ENCODE data around the gene EPHB2.
A peak's percentile ranks its signal among the peaks of the same experiment; 100 is the strongest.

Gene EPHB2

DNA sequence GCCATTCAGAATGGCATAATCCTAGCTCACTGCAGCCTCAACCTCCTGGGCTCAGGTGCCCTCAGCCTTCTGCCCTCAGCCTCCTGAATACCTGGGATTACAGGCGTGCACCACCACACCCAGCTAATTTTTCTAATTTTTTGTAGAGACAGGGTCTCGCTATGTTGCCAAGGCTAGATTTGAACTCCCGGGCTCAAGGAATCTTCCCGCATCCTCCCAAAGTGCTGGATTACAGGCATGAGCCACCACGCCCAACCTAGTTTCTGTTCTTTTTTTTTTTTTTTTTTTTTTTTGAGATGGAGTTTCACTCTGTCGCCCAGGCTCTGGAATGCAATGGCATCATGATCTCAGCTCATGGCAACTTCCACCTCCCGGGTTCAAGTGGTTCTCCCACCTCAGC, 153.1 kb downstream of the EPHB2 start:
- no peak for DNase-seq

DNA sequence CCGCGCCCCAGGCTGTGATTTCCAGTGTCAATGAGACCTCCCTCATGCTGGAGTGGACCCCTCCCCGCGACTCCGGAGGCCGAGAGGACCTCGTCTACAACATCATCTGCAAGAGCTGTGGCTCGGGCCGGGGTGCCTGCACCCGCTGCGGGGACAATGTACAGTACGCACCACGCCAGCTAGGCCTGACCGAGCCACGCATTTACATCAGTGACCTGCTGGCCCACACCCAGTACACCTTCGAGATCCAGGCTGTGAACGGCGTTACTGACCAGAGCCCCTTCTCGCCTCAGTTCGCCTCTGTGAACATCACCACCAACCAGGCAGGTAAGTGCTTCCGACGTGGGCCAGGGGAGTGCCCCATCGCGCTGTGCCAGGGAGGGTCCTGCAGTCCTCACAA, 154.2 kb downstream of the EPHB2 start:
- no peak for DNase-seq

DNA sequence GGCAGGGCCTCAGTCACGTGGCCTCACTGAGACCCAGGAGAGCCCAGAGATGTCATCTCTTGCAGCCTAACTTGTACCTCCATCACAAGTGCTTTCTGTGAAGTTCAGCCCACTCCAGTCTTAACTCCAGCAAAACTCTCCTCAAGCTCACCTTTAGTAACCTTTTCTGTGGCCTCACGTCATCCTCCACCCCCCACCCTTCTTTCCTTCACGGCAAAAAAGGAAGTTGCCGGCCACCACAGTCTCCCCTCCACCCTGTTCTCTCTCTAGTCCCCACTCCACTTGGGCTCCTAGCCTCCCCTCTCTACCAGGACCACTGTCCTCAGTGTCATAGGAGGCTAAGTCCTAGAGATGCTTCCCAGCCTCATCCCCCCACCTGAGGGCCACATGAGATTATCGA, 155.1 kb downstream of the EPHB2 start:
- DNase-seq: no peak

DNA sequence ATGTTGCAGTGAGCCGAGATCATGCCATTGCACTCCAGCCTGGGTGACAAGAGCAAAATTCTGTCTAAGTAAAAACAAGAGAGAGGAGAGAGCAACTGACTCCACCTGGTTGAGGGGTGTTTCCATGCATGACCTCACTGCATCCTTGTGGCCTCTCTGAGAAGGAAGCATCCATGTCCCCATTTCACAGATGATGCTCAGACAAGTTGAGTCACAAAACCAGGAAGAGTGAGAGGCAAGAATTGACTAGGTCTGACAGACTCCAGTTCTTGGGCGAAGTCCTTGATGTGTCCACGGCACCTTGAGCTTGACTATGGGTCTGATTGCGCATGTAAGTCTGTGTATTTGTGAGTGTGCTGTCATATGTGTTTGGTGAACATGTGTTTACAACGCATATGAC, 156.2 kb downstream of the EPHB2 start:
- DNase-seq: no peak

DNA sequence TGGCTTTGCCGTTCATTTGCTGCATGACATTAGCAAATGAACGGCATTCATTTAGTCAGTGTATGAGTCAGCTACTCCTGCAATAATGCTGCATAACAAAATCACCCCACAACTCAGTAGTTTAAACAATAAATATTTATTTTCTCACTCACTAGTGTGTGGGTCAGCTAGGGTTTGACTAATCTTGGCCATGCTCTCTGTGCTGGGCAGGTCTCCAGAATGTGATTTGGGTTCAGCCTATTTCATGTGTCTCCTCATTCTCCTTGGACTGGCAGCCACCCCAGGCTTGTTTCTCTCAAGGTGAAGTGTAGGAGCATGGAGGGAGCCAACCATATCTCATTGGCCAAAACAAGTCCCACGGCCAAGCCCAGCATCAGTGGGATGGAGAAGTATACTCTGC, 157.7 kb downstream of the EPHB2 start:
- DNase-seq: no peak

DNA sequence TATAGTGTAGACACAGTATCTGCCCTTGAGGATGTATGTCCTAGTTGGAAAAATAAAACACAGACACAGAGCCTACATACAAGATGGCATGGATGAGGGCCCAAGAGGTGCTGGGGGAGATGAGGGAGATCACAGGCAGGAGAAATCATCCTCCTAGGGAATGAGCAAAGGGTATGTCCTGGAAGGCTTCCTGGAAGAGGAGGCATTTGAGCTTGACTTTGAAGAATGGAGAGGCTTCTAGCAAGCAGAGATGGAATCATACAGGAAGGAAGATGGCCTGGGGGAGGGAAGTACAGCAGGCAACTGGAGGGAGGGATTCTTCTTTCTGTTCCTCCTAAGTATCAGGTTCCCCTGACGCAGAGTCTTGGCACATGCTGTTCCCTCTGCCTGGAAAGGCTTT, 158.7 kb downstream of the EPHB2 start:
- DNase-seq: no peak

DNA sequence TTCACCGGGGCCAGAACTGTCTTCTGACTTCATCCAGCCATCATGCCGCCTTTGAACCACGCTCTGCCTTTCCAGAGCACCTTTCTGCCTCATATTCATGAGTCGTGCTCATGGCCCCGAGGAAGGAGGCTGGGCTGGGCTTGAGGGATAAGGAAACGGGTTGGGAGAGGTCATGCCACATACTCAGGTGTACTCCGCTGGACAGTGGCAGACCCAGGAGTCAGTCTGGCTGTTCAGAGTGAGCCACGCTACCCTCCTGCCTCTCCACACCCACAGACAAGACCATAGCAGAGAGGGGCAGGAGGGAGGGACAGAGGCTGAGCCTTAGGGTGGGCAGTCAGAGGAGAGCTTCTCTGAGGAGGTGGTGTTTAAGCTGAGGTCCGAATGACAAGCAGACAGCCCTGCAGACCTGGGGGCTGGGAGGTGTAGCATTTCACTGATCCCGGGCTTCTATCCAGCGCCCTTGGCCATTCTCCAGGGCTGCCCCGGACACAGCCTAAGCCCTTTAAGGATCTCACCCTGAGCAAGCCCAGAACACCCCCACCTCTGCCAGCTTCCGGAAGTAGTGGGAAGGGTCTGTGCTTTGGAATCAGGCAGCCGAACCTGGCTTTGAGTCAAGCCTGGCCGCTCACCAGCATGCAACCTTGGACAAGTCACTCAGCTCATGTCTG, 159.7 kb downstream of the EPHB2 start:
- peak; percentile 12 for DNase-seq

DNA sequence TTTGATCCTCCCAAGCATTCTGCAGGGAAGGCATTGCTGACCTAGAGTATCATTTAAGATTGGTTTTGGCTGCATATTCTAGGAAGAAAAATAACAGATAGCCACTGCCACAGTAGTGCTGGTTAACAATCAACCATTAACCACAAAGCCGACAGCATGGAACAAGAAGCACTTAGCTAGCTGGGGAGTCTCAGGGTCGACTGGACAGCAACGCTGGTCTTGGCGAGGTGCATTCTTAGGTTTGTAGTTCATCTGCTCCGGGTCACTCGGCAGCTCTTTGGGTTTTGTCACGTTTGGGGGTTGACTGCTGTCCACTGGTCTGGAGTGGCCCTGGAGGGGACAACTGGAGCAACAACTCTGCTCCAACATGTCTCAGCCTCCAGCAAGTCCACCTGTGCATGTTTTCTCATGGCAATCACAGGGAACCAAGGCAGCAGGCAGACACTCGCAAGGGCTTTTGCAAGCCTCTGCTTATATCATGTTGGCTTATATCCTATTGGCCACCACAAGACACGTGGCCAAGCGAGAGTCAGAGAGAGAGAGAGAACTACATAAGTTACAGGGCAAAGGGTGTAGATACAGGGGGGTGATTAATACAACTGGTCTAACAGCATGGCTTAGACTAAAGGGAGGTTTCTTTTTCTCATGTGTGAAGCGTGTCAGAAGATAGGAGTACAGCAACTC, 162.5 kb downstream of the EPHB2 start:
- DNase-seq: no peak

DNA sequence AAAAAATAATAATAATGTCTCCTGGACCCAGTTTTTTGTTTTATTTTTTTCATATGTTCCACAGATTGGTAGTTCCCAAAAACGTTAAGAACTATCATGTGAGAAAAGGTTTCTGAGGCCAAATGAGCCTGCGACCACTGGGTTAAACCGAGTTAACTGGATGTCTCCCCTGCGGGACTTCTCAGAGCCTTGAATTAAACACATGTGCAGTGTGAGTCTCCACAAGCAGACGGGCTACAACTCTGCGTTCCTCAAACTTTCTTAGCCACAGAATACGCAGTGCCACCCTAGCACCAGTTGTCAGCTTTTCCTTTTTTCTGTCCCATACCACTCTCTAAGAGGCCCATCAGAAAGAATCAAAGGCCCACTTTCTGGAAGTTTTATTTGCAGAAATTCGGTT, 164.1 kb downstream of the EPHB2 start:
- DNase-seq: no peak

DNA sequence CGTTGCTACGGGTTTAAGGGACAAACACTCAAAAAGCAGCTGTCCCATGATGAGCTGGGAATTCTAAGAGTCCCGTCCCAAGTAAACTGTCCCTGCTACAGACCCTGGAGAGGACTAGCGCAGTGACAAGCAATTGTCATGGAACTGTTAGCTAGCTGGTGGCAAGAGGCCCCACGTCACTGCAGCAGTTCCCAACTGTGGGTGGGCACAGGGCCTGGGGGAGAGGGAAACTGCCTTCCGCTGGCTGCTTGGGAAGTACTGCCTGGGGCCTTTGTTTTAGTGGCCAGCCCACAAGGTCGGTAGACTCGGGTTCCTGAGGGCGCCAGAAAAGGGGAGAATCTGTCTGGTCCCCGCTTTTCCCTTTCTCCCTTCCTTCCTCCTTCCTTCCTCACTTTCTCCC, 164.6 kb downstream of the EPHB2 start:
- no peak for DNase-seq

DNA sequence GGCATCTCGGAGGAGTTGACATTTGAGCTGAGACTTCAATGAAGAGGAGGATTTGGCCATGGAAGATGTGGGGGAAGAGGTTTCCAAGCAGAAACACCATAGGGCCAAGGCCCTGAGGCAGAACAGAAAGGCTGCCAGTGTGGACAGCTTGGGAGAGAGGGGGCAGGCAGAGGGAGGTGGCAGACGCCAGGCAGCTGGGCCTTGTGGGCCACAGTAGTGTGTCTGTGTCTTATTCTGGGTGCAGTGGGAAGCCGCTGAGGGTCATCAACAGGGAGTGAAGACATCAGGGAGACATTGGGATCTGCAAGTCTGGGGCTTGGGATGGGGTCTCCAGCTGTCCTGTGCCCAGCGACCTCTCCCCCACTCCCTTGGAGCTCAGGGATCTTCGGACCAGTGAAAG, 165.2 kb downstream of the EPHB2 start:
- DNase-seq: no peak

DNA sequence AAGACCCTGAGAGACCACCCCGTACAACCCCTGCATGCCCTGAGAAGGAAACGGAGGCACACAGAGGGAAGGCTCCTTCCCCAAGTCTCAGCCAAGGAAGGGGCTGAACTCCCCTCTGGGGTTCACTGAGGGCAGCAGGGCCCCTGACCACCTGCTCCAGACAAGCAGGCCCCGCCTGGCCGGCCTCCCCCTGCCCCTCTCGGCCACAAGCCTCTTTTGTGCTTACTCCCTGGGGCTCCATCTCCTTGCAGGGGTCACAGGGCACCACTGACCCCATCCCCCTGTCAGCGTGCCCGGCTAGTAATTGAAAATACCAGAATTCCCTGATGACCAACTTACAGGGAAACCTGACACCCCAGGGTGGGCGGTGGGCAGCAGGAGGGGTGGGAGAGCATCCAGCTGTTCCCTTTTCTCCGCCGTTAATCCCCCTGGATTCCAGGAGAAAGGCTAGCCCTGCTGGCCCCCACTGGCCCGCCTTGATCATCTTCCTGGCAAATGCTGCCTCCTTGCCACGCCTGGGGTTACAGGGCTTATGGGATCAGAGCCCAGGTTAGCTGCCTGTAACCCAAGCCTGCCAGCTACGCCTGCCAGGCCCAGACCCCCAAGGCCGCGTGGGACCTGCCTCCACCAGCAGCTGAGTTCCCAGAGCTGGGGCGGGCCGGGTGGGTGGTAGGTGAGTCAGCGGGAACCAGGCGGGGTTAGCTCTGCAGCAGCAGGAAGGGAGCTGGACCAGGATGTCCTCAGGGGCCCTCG, 165.9 kb downstream of the EPHB2 start:
- DNase-seq: peak; percentile 40

DNA sequence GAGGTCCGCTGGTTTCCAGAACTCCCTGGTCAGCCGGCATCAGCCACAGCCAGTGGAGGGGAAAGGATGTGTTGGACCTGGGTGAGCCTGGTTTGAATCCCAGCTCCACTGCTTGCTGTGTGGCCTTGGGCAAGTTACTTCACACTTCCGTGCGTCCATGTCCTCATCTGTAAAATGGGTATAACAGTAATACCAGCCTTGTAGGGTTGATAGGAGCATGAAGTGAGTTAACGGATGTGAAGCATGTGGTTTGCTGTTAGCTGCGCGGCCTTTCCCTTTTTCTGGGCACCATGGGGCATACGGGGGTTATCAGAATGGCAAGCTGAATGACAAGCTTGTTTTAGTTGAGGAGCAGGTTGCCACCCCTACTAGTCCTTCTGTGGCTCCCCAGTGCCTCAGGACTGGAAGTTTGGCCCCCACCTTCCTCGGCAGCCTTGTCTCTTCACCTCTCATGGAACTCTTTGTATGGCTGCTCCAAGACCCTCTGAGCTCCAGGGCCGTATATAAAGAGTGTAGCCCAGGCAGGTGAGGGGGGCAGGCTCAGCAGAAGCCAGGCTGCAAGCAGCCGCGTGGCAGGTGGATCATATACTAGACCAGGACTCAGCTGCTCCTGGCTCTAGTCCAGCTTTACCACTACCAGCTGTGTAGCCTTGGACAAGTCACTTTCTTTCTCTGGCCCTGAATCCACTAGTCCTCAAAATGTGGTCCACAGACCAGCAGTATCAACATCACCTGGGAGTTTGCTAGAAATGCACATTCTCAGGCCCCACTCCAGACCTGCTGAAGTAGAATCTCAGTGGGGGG, 166.7 kb downstream of the EPHB2 start:
- no peak for DNase-seq

DNA sequence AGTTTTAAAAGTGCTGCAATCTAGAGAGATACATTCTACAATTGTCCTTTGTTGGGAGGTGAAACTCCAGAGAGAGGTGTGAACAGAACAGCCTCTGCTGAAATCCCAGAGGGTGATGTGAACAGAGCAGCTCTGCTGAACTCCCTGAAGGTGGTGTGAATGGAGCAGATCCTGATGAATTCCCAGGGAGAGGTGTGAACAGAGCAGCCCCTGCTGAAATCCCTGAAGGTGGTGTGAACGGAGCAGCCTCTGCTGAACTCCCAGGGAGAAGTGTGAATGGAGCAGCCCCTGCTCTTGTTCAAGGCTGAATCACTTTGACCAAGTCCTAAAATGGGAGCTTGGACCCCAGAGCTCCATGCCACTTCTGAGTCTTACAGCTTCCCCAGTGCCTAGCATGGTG, 167.3 kb downstream of the EPHB2 start:
- DNase-seq: no peak

DNA sequence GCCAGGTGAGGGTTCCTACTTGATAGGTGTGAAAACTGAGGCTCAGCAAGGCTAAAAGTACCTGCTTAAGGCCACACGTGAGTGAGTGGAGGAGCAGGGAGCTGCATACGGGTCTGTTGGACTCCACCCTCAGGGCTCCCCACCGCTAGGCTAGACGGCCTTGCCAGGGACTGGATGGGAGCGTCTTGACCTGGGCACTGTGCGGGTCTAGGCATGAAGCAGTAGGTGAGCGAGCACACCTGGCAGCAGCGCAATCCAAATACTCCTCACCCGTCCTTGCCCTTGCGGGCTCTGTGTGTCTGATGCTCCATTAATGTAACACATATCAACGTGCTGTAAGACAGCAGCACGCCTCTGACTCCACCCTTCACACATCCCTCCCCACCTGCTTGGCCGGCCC, 168.0 kb downstream of the EPHB2 start:
- no peak for DNase-seq

DNA sequence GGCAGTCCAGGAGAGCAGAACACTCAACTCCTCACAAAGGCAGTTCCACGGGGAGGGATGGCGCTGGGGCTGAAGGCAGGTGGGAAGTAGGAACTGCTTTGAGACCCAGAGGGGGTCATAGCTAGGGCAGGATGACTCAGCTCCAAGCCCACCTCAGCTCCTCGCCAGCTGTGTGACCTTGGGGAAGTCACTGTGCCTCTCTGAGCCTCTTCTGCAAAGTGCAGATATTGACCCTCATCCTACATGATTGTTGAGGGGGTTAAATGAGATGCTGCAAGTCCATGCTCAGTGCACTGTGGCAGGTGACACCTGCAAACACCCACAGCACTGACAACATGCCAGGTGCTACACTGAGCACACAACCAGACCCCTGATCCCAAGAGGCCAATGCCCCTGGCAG, 168.8 kb downstream of the EPHB2 start:
- DNase-seq: no peak

DNA sequence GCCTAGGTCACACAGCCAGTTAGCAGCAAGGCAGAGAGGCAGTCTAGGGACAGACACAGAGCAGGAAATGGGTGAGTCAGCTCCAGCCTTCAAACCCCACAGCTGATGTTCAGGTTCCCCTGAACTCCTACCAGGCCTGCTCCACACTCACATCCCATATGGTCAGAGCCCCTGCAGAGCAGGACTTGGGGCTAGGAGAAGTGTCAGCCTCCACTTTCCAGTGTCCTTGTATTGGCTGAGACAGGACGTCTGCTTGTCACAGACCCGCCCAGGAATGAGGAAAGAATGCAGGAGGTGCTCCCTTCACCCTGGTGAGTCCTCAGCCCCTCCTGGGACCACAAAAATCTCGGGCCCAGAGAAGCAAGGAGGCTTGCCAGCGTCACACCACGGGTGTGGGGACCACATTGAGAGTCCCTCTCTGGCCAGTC, 169.5 kb downstream of the EPHB2 start:
- DNase-seq: peak; percentile 82

DNA sequence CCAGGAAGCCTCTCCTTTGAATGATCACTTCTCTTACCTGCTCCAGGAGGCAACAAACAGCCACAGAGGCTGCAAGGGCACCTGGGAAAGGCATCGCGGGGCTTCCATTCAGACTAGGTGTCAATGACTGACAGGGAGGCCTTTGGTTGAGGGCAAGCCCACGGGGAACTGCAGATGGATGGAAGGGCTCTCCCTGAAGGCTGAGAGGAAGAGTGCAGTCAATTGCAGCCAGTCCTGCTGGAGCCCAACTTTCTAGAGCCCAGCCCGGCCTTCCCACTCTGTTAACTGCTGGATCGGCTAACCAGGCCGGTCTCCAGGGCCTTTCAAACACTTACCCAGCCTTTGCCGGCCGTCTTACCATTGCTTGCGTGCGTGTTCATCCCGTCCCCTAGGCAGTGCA, 172.8 kb downstream of the EPHB2 start:
- no peak for DNase-seq

DNA sequence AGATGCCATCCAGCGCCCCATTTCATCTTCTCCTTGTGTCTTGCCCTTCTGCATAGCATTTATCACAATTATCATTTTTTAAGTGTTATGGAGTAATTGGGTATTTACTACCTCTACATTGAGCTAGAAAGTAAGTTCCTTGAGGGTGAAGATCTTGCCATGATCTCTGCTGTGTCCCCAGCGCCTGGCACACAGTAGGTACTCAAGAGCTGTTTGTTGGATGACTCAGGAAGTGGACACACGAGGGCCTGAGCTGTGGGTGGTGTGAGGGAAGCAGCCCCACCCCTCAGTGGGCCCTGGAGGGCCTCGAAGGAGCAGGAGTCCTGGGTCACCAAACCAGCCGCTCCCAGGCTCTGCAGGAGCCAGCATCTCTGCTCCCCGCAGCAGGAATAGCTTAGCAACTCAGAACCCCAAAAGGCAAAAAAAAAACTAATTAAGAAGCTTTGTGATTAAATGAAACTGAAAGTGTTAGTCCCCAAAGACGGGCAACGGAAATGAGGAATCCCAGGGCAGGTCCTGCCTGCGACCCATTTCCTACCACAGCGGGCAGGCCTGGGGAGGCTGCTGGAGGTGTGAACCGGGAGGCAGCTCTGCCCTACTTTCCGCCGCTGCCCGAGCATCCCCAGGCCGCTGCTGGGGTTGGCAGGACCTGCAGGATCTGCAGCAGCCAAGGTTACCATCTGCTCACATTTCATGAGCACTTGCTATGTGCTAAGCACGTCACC, 174.3 kb downstream of the EPHB2 start:
- DNase-seq: no peak

DNA sequence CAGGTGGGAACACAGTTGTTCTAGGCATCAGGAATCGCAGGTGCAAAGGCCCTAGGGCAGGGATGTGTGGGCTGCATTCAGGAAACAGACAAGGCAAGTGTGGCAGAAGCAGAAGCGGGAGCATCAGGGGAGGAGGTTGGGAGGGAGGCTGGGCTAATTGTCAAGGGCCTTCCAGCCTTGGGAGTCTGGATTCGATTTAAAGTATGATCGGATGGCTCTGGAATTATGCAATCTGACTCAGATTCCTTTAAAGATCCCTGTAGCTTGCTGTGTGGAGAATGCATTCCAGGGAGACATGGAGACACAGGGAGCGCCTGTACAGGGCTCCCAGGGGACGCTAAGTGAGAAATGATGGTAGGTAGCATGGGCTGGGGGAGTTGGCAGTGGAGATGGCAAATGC, 175.6 kb downstream of the EPHB2 start:
- DNase-seq: peak; percentile 97

DNA sequence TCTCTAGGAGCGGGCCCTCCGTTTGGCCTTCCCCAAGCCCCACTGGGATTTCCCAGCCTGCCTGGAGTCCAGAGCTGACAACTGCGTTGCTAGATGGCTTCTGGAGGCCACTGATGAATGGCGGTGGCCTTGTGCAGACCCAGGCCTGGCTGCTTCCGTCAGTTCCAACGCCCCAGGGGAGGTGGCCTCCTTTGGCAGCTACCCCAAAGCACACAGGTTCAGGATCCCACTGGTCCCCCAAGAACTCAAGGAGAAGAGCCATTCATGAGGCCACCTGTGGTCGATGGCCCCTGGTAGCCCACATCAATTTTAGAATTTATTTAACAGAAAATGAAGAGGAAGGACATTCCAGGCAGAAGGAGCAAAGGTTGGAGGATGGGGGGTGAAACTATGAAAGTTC, 176.9 kb downstream of the EPHB2 start:
- DNase-seq: no peak

DNA sequence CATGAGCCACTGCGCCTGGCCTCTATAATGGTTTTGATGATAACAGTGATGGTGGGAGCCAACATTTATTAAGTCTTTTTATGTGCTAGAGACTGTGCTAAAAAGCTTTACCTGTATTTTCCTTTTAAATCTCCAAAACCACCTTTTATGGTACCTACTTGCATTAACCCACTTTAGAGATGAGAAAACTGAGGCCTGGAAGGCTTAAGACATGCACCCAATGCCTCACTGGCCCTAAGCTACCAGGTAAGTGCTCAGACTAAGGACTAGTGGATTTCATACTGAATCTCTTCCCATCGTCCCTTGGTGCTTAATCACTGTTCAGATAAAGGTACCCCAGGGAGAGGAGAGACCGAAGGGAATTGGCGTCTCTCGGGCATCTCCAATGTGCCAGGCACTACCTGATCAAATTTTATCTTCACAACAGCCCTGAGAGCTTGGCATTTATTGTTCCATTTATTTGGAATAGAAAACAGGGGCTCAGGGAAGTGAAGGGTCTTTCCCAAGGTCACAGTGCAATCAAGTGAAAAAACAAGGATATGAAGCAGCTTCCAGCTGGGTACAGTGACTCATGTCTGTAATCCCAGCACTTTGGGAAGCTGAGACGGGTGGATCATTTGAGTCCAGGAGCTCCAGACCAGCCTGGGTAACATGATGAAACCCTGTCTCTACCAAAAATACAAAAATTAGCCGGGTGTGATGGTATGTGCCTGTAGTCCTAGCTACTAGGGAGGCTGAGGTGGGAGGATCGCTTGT, 177.9 kb downstream of the EPHB2 start:
- peak; percentile 81 for DNase-seq

All from fibroblast of skin of scalp (primary cell).